Breast epithelium (tissue), 3 donors: ENCODE data around the gene MAP3K7.

Experiments
- CTCF ChIP-seq, 3 donors: fragments of 450-650 bp; IDR thresholded peaks; one replicate each; pipeline ENCODE4 v1.5.1; 2016 to 2017; ENCODE audit warnings: antibody characterized with exemption in 3 of 3, mild to moderate bottlenecking in 3 of 3, moderate library complexity in 3 of 3
- POLR2A ChIP-seq: fragments of 450-650 bp; IDR thresholded peaks from one replicate; pipeline ENCODE4 v1.6.1; 2016; ENCODE audit warnings: antibody characterized with exemption, mild to moderate bottlenecking, moderate library complexity
- POLR2AphosphoS5 ChIP-seq, 3 donors: sonication (generic); formaldehyde crosslinking; IDR thresholded peaks; one replicate each; pipeline ENCODE4 v1.6.1; 2017; ENCODE audit warnings: antibody characterized with exemption in 3 of 3

- TF ChIP-seq CTCF (IDR thresholded peaks at IDR 0.05) (no peak), POLR2AphosphoS5 (IDR thresholded peaks at IDR 0.05) (no peak), POLR2A (no peak)
Observed at GRCh38 chr6:90477366-90477765, 109.5 kb downstream of the MAP3K7 start.
